ENCODE data around the gene LYPD6B.

The LYPD6B gene

GRCh38 chr2:149080971-149081370 is 42.5 kb downstream of the LYPD6B start:
- DNase-seq = no peak

GRCh38 chr2:149082079-149082478 is 43.6 kb downstream of the LYPD6B start:
- no peak for DNase-seq

- DNase-seq = peak; percentile 39
Measured at GRCh38 chr2:149082735-149083134, 44.2 kb downstream of the LYPD6B start.

- peak; percentile 23 for DNase-seq
Measured at GRCh38 chr2:149084924-149085795, 46.7 kb downstream of the LYPD6B start.

GRCh38 chr2:149087751-149088150 is 49.3 kb downstream of the LYPD6B start:
- no peak for DNase-seq

GRCh38 chr2:149089068-149089467 is 50.6 kb downstream of the LYPD6B start:
- no peak for DNase-seq

- DNase-seq = no peak
Measured at GRCh38 chr2:149090706-149091105, 52.2 kb downstream of the LYPD6B start.

GRCh38 chr2:149093579-149093978 is 55.1 kb downstream of the LYPD6B start:
- no peak for DNase-seq

GRCh38 chr2:149094217-149095015 is 55.9 kb downstream of the LYPD6B start:
- DNase-seq = no peak

GRCh38 chr2:149098701-149099100 is 60.2 kb downstream of the LYPD6B start:
- no peak for DNase-seq

GRCh38 chr2:149099298-149099697 is 60.8 kb downstream of the LYPD6B start:
- no peak for DNase-seq

- no peak for DNase-seq
Measured at GRCh38 chr2:149100739-149101699, 62.5 kb downstream of the LYPD6B start.

- no peak for DNase-seq
Measured at GRCh38 chr2:149101818-149102217, 63.3 kb downstream of the LYPD6B start.

GRCh38 chr2:149103081-149103620 is 64.7 kb downstream of the LYPD6B start:
- no peak for DNase-seq

- DNase-seq = no peak
Measured at GRCh38 chr2:149104221-149104620, 65.7 kb downstream of the LYPD6B start.

GRCh38 chr2:149112068-149112467 is 73.6 kb downstream of the LYPD6B start:
- no peak for DNase-seq

GRCh38 chr2:149112713-149113112 is 74.2 kb downstream of the LYPD6B start:
- no peak for DNase-seq

GRCh38 chr2:149115781-149116180 is 77.3 kb downstream of the LYPD6B start:
- no peak for DNase-seq

GRCh38 chr2:149119368-149119767 is 80.9 kb downstream of the LYPD6B start:
- no peak for DNase-seq

GRCh38 chr2:149122516-149122915 is 84.0 kb downstream of the LYPD6B start:
- no peak for DNase-seq

- DNase-seq = no peak
Measured at GRCh38 chr2:149125031-149125725, 86.7 kb downstream of the LYPD6B start.

GRCh38 chr2:149129433-149129832 is 90.9 kb downstream of the LYPD6B start:
- DNase-seq = no peak
